GM12872 (cell line): Measurements from ENCODE around the gene ASIC1.

Experiments used
- CTCF ChIP-seq: IDR thresholded peaks from 3 replicates; pipeline ENCODE4 v1.5.1; 2011; ENCODE audit warnings: low read depth, mild to moderate bottlenecking, low read length, moderate library complexity; ENCODE audit not compliant: insufficient read depth

Gene ASIC1

GRCh38 chr12:50018968-50019367, 38.4 kb upstream of the ASIC1 start:
- TF ChIP-seq CTCF = no peak

- no peak for TF ChIP-seq CTCF
Measured at GRCh38 chr12:50019524-50019923, 37.9 kb upstream of the ASIC1 start.

GRCh38 chr12:50021031-50021430, 36.4 kb upstream of the ASIC1 start:
- no peak for TF ChIP-seq CTCF

- no peak for TF ChIP-seq CTCF
Measured at GRCh38 chr12:50022903-50023302, 34.5 kb upstream of the ASIC1 start.

- no peak for TF ChIP-seq CTCF
Measured at GRCh38 chr12:50024227-50024626, 33.2 kb upstream of the ASIC1 start.

- TF ChIP-seq CTCF = no peak
Measured at GRCh38 chr12:50024805-50025186, 32.6 kb upstream of the ASIC1 start.

- no peak for TF ChIP-seq CTCF
Measured at GRCh38 chr12:50025187-50026059, 32.0 kb upstream of the ASIC1 start, which contains the start of gene RACGAP1. TSS of gene RACGAP1 (minus strand) at chr12:50025494. CDS start at chr12:50016715, 8,779 bp downstream.
